GM13977 (cell line): ENCODE results near the gene RBM6.

ENCODE experiments used
- DNase-seq: peaks from one replicate; pipeline ENCODE4 v3.0.0; 2012; ENCODE audit warnings: low spot score
- in situ Hi-C: fragments of 300-500 bp; cut with MboI; formaldehyde crosslinking; loops from one replicate; pipeline ENCODE4 v1.12.0; 2022; ENCODE audit warnings: low sequenced_read_pairs, low pct_unique_long_range_greater_than_20kb, mixed read lengths, inconsistent platforms; ENCODE audit not compliant: unreplicated experiment
- TF ChIP-seq, protein P1 (sequence below): IDR thresholded peaks from 2 replicates; pipeline ENCODE4 v1.5.1; 2012; ENCODE audit warnings: mild to moderate bottlenecking, control low read depth; ENCODE audit not compliant: insufficient read depth; ENCODE audit errors: extremely low read depth, missing control alignments

RBM6 gene

DNA sequence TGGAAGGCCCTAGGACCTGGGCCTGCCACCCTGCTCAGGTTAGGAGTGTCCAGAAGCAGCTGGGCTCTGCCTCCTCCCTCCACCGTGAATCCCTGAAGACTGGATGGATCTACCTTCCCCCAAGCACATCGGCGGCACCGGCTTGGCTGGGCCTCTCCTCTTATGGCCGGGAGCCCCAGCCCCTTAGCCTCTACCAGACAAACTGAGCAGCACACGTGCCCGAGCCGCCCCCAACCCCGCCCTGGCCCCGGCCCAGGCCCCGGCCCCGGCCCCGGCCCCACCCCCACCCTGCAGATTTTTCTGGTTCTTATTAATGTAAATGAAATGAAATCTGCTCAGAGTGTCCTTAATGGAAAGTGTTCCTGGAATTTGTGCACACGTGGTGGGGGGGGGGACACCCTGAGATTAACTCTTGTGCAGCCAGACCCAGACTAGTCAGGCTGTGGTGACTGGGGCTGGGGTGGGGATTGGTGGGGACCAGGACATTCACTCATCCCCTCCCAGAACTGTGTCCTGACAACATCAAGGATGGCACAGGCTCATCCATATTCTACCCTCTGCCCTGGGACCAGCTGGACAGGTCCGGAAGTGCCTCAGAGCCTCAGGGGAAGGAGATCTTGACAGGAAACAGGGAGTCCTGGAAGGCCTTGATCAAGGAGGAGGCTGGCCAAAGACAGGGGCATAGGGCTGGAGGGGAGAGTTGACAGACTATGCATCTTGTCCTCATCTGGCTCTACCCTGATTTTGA is 184.3 kb downstream of the RBM6 start:
- in situ Hi-C loops: no loop called here
- DNase-seq: peak; percentile 30
- TF ChIP-seq, protein P1, sequence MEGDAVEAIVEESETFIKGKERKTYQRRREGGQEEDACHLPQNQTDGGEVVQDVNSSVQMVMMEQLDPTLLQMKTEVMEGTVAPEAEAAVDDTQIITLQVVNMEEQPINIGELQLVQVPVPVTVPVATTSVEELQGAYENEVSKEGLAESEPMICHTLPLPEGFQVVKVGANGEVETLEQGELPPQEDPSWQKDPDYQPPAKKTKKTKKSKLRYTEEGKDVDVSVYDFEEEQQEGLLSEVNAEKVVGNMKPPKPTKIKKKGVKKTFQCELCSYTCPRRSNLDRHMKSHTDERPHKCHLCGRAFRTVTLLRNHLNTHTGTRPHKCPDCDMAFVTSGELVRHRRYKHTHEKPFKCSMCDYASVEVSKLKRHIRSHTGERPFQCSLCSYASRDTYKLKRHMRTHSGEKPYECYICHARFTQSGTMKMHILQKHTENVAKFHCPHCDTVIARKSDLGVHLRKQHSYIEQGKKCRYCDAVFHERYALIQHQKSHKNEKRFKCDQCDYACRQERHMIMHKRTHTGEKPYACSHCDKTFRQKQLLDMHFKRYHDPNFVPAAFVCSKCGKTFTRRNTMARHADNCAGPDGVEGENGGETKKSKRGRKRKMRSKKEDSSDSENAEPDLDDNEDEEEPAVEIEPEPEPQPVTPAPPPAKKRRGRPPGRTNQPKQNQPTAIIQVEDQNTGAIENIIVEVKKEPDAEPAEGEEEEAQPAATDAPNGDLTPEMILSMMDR: no peak

- TF ChIP-seq, protein P1: no peak
- no peak for DNase-seq
- in situ Hi-C loops: no loop called here
Observed at GRCh38 chr3:50124800-50125178, 184.8 kb downstream of the RBM6 start.

GRCh38 chr3:50125541-50126286 is 185.8 kb downstream of the RBM6 start:
- in situ Hi-C loops: no loop called here
- no peak for DNase-seq
- TF ChIP-seq, protein P1: no peak

GRCh38 chr3:50126287-50127211 is 186.6 kb downstream of the RBM6 start:
- TF ChIP-seq, protein P1: no peak
- in situ Hi-C loops: no loop called here
- DNase-seq: no peak
